Measurements from ENCODE around the gene ELOA.
"Not testable (repeated sequence)": the region's sequence is repeated elsewhere in the genome, so short reads cannot be mapped to it uniquely, and the experiment has no call there.

Gene ELOA, protein sequence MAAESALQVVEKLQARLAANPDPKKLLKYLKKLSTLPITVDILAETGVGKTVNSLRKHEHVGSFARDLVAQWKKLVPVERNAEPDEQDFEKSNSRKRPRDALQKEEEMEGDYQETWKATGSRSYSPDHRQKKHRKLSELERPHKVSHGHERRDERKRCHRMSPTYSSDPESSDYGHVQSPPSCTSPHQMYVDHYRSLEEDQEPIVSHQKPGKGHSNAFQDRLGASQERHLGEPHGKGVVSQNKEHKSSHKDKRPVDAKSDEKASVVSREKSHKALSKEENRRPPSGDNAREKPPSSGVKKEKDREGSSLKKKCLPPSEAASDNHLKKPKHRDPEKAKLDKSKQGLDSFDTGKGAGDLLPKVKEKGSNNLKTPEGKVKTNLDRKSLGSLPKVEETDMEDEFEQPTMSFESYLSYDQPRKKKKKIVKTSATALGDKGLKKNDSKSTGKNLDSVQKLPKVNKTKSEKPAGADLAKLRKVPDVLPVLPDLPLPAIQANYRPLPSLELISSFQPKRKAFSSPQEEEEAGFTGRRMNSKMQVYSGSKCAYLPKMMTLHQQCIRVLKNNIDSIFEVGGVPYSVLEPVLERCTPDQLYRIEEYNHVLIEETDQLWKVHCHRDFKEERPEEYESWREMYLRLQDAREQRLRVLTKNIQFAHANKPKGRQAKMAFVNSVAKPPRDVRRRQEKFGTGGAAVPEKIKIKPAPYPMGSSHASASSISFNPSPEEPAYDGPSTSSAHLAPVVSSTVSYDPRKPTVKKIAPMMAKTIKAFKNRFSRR

GRCh38 chr1:23743287-23744152 is at the start of gene ELOA:
TSS of gene ELOA (plus strand) at chr1:23743471. CDS start at chr1:23743504, 33 bp downstream.
- DNase-seq, result peak; percentile 72

GRCh38 chr1:23693599-23693998 is 49.7 kb upstream of the ELOA start:
- no peak for DNase-seq

DNA sequence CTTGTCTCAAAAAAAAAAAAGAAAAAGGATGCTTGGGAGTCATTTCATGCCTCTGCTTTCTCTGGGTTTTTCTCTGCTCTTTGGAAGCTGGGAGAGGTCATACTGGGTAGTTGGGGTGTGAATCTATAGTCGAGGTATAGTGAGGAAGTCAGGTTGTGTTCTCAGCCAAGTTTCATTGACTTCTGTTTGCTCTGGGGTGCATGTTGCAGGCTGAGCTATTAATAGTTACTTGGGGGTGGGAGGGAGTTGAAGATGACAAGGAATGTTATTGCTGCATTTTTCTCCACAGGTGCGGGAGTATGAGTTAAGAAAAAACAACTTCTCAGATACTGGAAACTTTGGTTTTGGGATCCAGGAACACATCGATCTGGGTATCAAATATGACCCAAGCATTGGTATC is 48.9 kb upstream of the ELOA start:
- DNase-seq, result no peak

DNA sequence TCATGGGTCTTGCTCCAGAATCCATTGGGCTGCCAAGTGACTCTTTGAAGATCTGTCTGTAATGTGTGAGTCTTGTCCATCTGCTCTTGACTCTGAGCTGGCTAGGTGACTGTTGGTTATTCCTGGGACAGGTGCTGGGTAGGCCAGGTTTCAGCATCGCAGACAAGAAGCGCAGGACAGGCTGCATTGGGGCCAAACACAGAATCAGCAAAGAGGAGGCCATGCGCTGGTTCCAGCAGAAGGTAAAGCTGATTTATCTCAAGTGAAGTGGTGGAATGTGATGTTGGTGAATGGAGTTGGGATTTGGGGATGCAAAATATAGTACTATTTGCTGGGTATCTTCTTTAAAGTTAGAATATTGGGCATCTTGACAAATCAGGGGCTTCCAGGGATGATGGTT is 47.6 kb upstream of the ELOA start:
- no peak for DNase-seq

DNA sequence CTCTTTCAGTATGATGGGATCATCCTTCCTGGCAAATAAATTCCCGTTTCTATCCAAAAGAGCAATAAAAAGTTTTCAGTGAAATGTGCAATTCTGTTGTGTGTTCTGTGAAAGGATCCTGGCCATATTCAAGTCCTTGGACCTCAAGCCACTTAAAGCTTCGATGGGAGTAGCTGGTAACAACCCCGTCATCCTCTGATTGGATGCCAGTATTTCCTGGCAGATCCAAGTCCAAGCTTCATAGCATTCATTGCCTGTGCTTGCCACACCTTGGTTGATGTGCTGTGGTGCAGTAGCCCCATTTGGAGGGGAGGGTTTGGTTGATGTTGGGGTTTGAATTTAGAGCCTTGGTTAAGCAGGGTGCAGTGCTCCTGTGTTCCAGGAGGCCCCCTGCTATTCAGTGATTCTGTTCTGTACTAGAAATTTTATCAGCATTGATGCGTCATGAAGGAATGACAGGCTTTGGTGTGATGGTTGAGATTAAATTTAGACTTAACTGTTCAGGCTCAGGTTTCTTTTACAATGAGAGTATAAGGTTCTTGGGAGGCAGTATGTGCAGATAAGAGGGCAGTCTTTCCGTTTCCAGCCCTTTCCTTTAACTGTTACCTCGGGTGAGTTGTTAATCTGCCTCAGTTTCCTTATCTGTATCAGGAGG is 46.8 kb upstream of the ELOA start:
- no peak for DNase-seq

- no peak for DNase-seq
These were observed 44.8 kb upstream of the ELOA start for GRCh38 chr1:23698466-23698865.

DNA sequence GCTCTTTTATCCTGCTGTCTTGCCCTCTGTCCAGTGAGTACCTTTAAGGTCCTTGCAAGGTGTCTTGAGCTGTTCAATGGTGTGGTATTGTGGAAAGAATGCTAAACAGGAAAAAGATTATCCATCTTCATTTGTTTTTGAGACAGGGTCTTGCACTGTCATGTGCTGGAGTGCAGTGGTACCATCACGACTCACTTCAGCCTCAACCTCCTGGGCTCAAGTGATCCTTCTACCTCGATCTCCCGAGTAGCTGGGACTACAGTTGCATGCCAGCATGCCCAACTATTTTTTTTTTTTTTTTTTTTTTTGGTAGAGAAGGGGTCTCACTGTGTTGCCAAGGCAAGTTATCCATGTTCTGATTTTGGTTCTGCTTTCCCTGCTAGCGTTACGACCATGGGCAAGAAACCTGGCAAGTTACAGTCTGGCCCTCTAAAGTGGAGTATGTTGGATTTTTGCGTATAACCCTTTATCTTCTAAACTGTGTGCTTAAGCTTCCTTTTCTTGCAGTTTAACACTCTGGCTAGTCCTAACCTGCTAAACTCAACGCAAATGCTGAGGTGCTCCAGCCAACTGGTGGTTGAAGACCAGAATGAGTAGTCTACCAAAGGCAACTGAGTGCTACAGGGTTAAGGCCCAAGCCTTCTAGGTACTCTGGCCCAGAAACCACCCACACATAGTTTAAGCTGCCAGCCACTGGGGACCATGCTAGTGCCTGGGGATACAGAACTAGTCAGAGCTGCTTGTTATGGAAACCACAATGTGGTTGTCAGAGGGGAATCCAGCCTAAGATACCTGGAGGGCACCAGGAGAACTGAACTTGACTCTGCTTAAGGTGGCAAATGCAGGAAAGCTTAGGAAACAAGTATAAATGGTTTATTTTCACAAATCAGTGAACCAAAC is 43.7 kb upstream of the ELOA start:
- no peak for DNase-seq

GRCh38 chr1:23701310-23701709 is 42.0 kb upstream of the ELOA start:
- no peak for DNase-seq

- DNase-seq, result no peak
These were observed 41.3 kb upstream of the ELOA start for GRCh38 chr1:23701996-23702395.

DNA sequence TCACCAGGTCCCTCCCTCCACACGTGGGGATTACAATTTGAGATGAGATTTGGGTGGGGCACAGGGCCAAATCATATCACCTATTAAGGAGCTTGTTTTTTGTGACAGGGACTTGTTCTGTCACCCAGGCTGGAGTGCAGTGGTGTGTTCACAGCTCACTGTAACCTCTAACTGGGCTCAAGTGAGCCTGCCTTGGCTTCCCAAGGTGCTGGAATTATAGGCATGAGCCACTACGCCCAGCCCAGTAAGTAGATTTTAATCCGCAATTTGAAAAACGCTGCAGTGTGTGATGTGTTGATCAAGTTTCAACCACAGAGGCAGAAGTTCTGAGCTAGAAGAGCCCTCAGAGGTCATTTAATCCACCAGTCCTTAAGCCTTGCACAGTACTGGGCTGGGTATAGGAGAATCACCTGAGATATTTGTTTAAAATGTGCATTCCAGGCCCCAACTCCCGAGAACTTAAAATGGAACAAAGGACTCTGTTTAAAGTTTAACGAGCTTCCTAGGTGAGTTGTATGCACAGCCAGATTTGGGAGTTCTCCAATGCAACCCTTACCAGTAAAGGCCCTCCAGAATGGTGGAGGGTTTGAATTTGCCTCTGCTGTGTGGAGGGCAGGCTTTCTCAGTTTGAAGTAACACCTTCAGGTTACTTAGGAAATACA is 38.3 kb upstream of the ELOA start:
- no peak for DNase-seq

GRCh38 chr1:23709229-23709628 is 34.0 kb upstream of the ELOA start:
- DNase-seq, result no peak

DNA sequence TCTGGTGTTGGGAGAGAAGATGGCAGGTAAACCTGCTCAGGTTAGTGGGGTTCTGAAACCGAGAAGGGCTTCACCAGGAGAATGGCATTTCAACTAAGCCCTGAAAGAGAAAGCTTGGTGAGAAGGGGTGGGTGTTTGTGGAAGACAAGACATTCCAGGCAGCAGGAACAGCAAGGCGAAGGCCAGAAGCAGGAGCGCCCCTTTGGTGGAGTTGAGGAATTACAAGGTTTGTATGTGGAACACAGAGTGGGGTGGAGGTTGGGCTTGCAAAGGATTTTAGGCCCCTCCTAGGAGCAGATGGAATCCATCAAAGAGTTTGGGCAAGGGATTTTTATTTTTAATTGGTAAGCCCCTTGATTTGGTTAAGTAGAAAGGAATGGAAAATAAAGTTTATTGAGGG is 24.8 kb upstream of the ELOA start:
- no peak for DNase-seq

GRCh38 chr1:23719162-23719820 is 24.0 kb upstream of the ELOA start:
- no peak for DNase-seq

DNA sequence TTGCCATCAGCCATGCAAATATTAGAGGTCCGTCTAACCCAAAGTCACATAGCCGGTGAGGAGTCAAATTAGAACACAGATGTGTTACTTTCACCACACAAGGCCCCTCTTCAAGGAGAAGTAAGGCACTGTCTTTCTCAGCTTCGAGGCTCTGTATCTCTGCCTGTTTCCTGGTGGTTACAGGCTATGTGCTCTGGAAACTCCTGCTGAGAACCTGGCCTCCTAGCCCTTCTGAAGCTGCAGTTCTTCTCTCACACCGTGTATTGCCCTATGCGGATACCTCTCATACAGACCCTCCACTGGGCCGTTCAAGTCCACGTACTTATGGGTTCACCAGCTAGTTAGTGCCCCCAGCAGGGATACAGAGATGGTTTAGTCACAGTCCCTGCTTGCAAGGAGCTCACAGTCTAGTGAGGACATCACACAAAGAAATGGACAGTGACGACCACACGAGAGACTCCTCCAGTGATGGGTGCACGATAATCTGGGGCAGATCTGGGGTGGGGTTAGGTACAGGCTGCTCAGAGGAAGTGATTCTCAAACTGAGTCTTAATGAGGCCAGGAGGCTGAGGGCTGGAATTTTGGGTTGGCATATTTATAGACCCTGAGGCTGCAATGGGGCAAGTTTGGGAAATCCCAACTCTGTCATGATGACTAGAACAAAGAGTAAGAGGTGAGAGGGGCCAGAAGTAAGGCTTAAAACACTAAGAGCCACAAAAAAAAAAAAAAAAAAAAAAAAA is 22.8 kb upstream of the ELOA start:
- DNase-seq, result no peak

DNA sequence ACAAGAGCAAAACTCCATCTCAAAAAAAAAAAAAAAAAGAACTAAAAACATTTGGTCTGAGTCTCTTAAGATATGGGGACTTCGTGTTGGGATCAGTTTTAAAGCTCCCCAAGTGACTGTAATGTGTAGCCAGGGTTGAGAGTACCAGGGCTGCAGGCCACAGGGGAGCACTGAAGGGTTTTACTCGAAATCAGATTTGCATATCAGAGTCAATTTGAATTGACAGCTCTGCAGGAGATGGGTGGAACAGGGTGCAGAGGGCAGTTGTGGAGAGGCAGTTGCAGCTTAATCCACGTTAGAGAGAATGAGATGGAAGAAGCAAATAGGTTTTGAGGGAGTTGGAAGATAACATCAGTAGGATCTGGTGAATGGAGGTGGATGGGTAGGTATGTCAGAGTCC is 20.6 kb upstream of the ELOA start:
- DNase-seq, result no peak

DNA sequence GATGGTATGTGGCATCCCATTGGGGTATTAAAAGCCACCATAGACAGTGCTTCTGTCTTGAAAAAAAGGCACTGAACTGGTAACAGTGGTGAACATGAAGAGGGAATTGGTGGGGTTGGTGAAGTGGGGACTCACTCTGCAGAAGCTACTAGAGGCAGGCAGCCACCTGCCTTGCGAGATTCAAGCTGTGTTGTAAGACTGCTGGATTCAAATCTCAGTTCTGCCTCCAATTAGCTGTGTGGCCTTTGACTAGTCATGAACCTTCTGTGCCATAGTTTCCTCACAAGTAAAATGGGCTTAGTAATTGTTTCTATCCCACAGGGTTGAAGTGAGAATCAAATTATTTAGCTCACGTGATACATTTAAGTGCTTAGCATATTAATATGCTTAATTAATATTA is 16.6 kb upstream of the ELOA start:
- no peak for DNase-seq

DNA sequence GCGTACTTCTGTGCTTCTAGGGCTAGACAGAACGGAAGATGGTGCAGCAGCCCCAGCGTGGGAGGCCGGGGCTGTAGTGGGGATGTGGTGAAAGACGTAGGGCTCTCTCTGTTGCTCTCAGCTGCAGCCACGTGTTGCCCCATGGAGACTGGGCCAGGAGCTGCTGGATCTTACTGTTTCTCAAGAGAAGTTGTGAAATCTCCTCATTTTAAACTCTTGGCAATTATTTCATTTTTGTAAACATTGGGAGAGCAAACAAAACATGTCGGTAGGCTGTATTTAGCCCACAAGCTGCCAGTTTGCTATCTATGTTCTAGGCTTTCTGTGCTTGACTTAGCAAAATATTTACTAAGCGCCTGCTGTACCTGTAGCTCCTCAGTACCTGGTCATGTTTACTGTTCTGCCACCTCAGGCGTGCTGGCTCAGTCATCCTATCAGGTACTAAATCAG is 15.9 kb upstream of the ELOA start:
- no peak for DNase-seq

- no peak for DNase-seq
These were observed 10.7 kb upstream of the ELOA start for GRCh38 chr1:23732363-23733224.

GRCh38 chr1:23733281-23733680 is 10.0 kb upstream of the ELOA start:
- not testable (repeated sequence) for DNase-seq

All from activated CD4-positive, alpha-beta T cell treated with anti-CD3 and anti-CD28 coated beads, Interleukin-2, amount 50 U/mL, for 1 hour (primary cell).